PC-3 (cell line): Measurements from ENCODE around the gene RIPOR2. TPM values are rescaled to one million over a fixed set of nuclear protein-coding genes. Genes with fewer than 3 reads are reported as not detected.

Source experiments
- ATAC-seq: fragments of 200-7000 bp; cut with Tn5 transposase; 2 replicates; pipeline ENCODE4 v1.9.1; 2020; ENCODE audit warnings: mild to moderate bottlenecking, moderate library complexity
- BruUV-seq: library from RNA; stranded (reverse); fragments of 400-500 nt; replicated peaks from 2 replicates; lab custom pipeline; 2021; lab: Mats Ljungman, UMichigan
- CTCF ChIA-PET: fragments of 300-600 bp; sonication (Branson Sonifier 250); formaldehyde crosslinking; loops from one replicate; lab custom pipeline; 2022; ENCODE audit warnings: antibody characterized with exemption; lab: Charles Lee
- POLR2A ChIA-PET: fragments of 300-600 bp; sonication (Branson Sonifier 250); formaldehyde crosslinking; loops from one replicate; lab custom pipeline; 2022; ENCODE audit warnings: antibody characterized with exemption; ENCODE audit not compliant: unreplicated experiment; lab: Charles Lee
- DNase-seq: peaks from one replicate; pipeline ENCODE4 v3.0.0-alpha.2; 2015
- H2AFZ ChIP-seq: fragments of 300-600 bp; sonication (generic); 2 replicates; pipeline ENCODE4 v1.6.0; 2016; ENCODE audit warnings: antibody characterized with exemption, low read length
- H3F3A ChIP-seq: fragments of 300-600 bp; sonication (generic); one replicate; pipeline ENCODE4 v1.6.0; 2017; ENCODE audit warnings: antibody characterized with exemption, low read length, control low read depth, mild to moderate bottlenecking; ENCODE audit not compliant: unreplicated experiment
- H3K27ac ChIP-seq: fragments of 300-600 bp; sonication (generic); 2 replicates; pipeline ENCODE4 v1.5.1; 2016; ENCODE audit warnings: mild to moderate bottlenecking, low read length
- H3K27me3 ChIP-seq: fragments of 300-600 bp; sonication (generic); 2 replicates; pipeline ENCODE4 v1.6.1; 2016; ENCODE audit warnings: low read length, mixed read lengths
- H3K36me3 ChIP-seq: fragments of 300-600 bp; sonication (generic); 2 replicates; pipeline ENCODE4 v1.6.1; 2016; ENCODE audit warnings: low read depth, mixed run types, low read length, mixed read lengths
- H3K4me1 ChIP-seq: fragments of 300-600 bp; sonication (generic); 2 replicates; pipeline ENCODE4 v1.5.1; 2016; ENCODE audit warnings: low read length; ENCODE audit not compliant: insufficient read depth
- H3K4me2 ChIP-seq: fragments of 300-600 bp; sonication (generic); 2 replicates; pipeline ENCODE4 v1.6.0; 2016; ENCODE audit warnings: low read length
- H3K4me3 ChIP-seq: fragments of 300-600 bp; sonication (generic); 2 replicates; pipeline ENCODE4 v1.5.1; 2016; ENCODE audit warnings: mild to moderate bottlenecking, low read length, mixed read lengths
- H3K79me2 ChIP-seq: fragments of 300-600 bp; sonication (generic); 2 replicates; pipeline ENCODE4 v1.6.1; 2017; ENCODE audit warnings: low read length, mixed read lengths
- H3K9ac ChIP-seq: fragments of 300-600 bp; sonication (generic); 2 replicates; pipeline ENCODE4 v1.6.0; 2016; ENCODE audit warnings: mild to moderate bottlenecking, low read length
- H3K9me2 ChIP-seq: fragments of 300-600 bp; sonication (generic); replicated peaks from 2 replicates; pipeline ENCODE4 v1.6.1; 2016; ENCODE audit warnings: mixed run types, low read length, mixed read lengths
- H3K9me3 ChIP-seq: fragments of 300-600 bp; sonication (generic); 2 replicates; pipeline ENCODE4 v1.6.1; 2016; ENCODE audit warnings: low read length, mixed read lengths
- H4K20me1 ChIP-seq: fragments of 300-600 bp; sonication (generic); 2 replicates; pipeline ENCODE4 v1.6.1; 2016; ENCODE audit warnings: low read length, mixed read lengths
- CTCF ChIP-seq: fragments of 300-600 bp; sonication (generic); conservative IDR thresholded peaks from 2 replicates; pipeline ENCODE4 v1.5.1; 2017; ENCODE audit warnings: antibody characterized with exemption, low read depth, mild to moderate bottlenecking, low read length
- EZH2 ChIP-seq: fragments of 300-600 bp; sonication (generic); IDR thresholded peaks from one replicate; pipeline ENCODE4 v1.6.1; 2017; ENCODE audit warnings: antibody characterized with exemption, mild to moderate bottlenecking, low read length; ENCODE audit not compliant: unreplicated experiment
- EZH2phosphoT487 ChIP-seq: fragments of 300-600 bp; sonication (generic); IDR thresholded peaks from 2 replicates; pipeline ENCODE4 v1.6.1; 2018; ENCODE audit warnings: mild to moderate bottlenecking, antibody characterized with exemption, low read length, borderline replicate concordance
- intact Hi-C: fragments of 100-400 bp; cut with micrococcal nuclease; formaldehyde crosslinking; loops from 2 replicates; pipeline ENCODE4 v1.9.0; 2023
- total RNA-seq: library from RNA; depleted of rRNA; stranded (reverse); fragments of >200 nt; gene quantifications from 2 replicates; pipeline ENCODE4 v1.2.3, GENCODE V29; 2014

RIPOR2 gene
- total RNA-seq, 1 experiment from 2014 or later = 0.44 TPM

GRCh38 chr6:24953726-24954125 is 18.0 kb upstream of the RIPOR2 start:
- no peak for TF ChIP-seq EZH2
- no peak for TF ChIP-seq EZH2phosphoT487
- no peak for TF ChIP-seq CTCF
- no peaks in the 10 kb centered on the region for H4K20me1 ChIP-seq
- DNase-seq (no peak), ATAC-seq (no peak)
- H3K79me2 ChIP-seq = no peaks in the 10 kb centered on the region
- ChIA-PET POLR2A (no interaction called here), CTCF (no interaction called here)
- no peaks in the 10 kb centered on the region for H3K4me1 ChIP-seq
- H3K27ac ChIP-seq = no peak overlapping the region
- H3K36me3 ChIP-seq = no peaks in the 10 kb centered on the region
- no peak overlapping the region for H3K9ac ChIP-seq
- peaks cover 16% of the 10 kb centered on the region; the same call in 1 of the 2 replicates for H3K27me3 ChIP-seq
- no peak overlapping the region for H3K4me3 ChIP-seq
- no peaks in the 10 kb centered on the region for H3K9me2 ChIP-seq
- H3F3A ChIP-seq = no peaks in the 10 kb centered on the region
- no peaks in the 10 kb centered on the region for H3K9me3 ChIP-seq
- H2AFZ ChIP-seq = no peak overlapping the region
- BruUV-seq = no TSS peak
- intact Hi-C loops = no loop called here
- no peak overlapping the region for H3K4me2 ChIP-seq

- H3K36me3 ChIP-seq = no peaks in the 10 kb centered on the region
- no TSS peak for BruUV-seq
- CTCF ChIA-PET = no interaction called here
Observed at GRCh38 chr6:24951811-24952299, 16.1 kb upstream of the RIPOR2 start.

More at GRCh38 chr6:24951811-24952299, 16.1 kb upstream of the RIPOR2 start:
- intact Hi-C loops = no loop called here
- no peaks in the 10 kb centered on the region for H4K20me1 ChIP-seq
- TF ChIP-seq EZH2phosphoT487 (no peak), EZH2 (no peak), CTCF (no peak)
- no peaks in the 10 kb centered on the region for H3K9me3 ChIP-seq
- no peak overlapping the region for H3K9ac ChIP-seq
- ATAC-seq (no peak), DNase-seq (no peak)
- H3K4me3 ChIP-seq = no peak overlapping the region
- no peaks in the 10 kb centered on the region for H3K9me2 ChIP-seq
- no peak overlapping the region for H2AFZ ChIP-seq
- no peaks in the 10 kb centered on the region for H3F3A ChIP-seq
- no peak overlapping the region for H3K4me2 ChIP-seq
- H3K4me1 ChIP-seq = no peaks in the 10 kb centered on the region
- POLR2A ChIA-PET = no interaction called here
- no peak overlapping the region for H3K27ac ChIP-seq
- H3K27me3 ChIP-seq = peaks cover 16% of the 10 kb centered on the region; the same call in 1 of the 2 replicates
- H3K79me2 ChIP-seq = no peaks in the 10 kb centered on the region
